K562 (cell line): ENCODE data around the gene PLA2G4A. TPM values are rescaled to one million over a fixed set of nuclear protein-coding genes. Genes with fewer than 3 reads are reported as not detected.

Experiments
- CEBPG ChIP-seq, 3 experiments: fragments of 200-800 bp in 1 of 3; sonication (Bioruptor generic) in 1 of 3; sonication (generic) in 1 of 3; formaldehyde crosslinking in 1 of 3; IDR thresholded peaks in 2 of 3; conservative IDR thresholded peaks in 1 of 3; 2 replicates each; pipeline versions ENCODE4 v1.6.1 to v1.8.0; 2016 to 2022; ENCODE audit warnings: missing compliant biosample characterization in 2 of 3, missing genetic modification characterization in 2 of 3, mild to moderate bottlenecking in 1 of 3, missing genetic modification reagents in 1 of 3
- JUNB ChIP-seq: fragments of 450-650 bp; formaldehyde crosslinking; conservative IDR thresholded peaks from 2 replicates; pipeline ENCODE4 v1.4.0; 2020; ENCODE audit warnings: mild to moderate bottlenecking
- KDM4B ChIP-seq, 2 experiments: fragments of 450-650 bp in 1 of 2; sonication (generic) in 1 of 2; IDR thresholded peaks; 2 replicates each; pipeline ENCODE4 v1.6.1; 2016 to 2017; ENCODE audit warnings: borderline replicate concordance in 2 of 2, antibody characterized with exemption in 1 of 2, low read depth in 1 of 2, mild to moderate bottlenecking in 1 of 2
- POLR3G ChIP-seq: IDR thresholded peaks from 2 replicates; pipeline ENCODE4 v1.6.1; 2011; ENCODE audit not compliant: insufficient read length, insufficient replicate concordance; ENCODE audit errors: extremely low read depth
- PTRF ChIP-seq: fragments of 450-650 bp; IDR thresholded peaks from 2 replicates; pipeline ENCODE4 v1.6.1; 2016; ENCODE audit warnings: mild to moderate bottlenecking, missing genetic modification characterization, missing compliant biosample characterization
- SUPT5H ChIP-seq: fragments of 450-650 bp; IDR thresholded peaks from 2 replicates; pipeline ENCODE4 v1.6.1; 2016
- ZNF165 ChIP-seq: fragments of 250-450 bp; sonication (Bioruptor Pico); IDR thresholded peaks from 2 replicates; pipeline ENCODE4 v1.4.0; 2020; ENCODE audit warnings: borderline replicate concordance
- ZNF239 ChIP-seq: fragments of 250-450 bp; sonication (Bioruptor Pico); IDR thresholded peaks from 2 replicates; pipeline ENCODE4 v1.4.0; 2020; ENCODE audit warnings: mild to moderate bottlenecking
- polyA plus RNA-seq, 8 experiments: library from polyadenylated mRNA; depleted of rRNA in 4 of 8; stranded (reverse) in 5 of 8; unstranded in 3 of 8; fragments of >200 nt; fragmentation: Nextera tagmentation in 2 of 8; fragmentation: Illumina TruSeq in 1 of 8; extraction: Ambion mirVana in 2 of 8; extraction: Trizol in 1 of 8; gene quantifications; 2 replicates each; pipeline versions ENCODE4 v1.2.1 to v1.2.3, GENCODE V29; 2011 to 2014; ENCODE audit warnings: inconsistent platforms in 1 of 8, missing spikeins in 1 of 8
- total RNA-seq, 7 experiments: library from RNA; depleted of rRNA in 6 of 7; stranded (reverse); fragments of >200 nt in 6 of 7; fragmentation: Illumina TruSeq in 2 of 7; extraction: Trizol in 2 of 7; gene quantifications; 2 replicates each; pipeline versions ENCODE4 v1.2.1 to v1.2.3, GENCODE V29; 2011 to 2021; ENCODE audit warnings: low replicate concordance in 1 of 7
- TF ChIP-seq, protein P1 (sequence below): sonication (generic); formaldehyde crosslinking; IDR thresholded peaks from 2 replicates; pipeline ENCODE4 v1.8.0; 2023; ENCODE audit warnings: mild to moderate bottlenecking, missing genetic modification reagents
- TF ChIP-seq, protein P2 (sequence below): fragments of 250-450 bp; sonication (Bioruptor Pico); IDR thresholded peaks from 2 replicates; pipeline ENCODE4 v1.9.0; 2021; ENCODE audit warnings: mild to moderate bottlenecking, inconsistent platforms

The PLA2G4A gene
- total and polyA plus RNA-seq, 9 of the 15 experiments (the other 6 are each of a cell fraction or from before 2014, with no cell fraction given) = 0.04 to 0.71 (median 0.22) TPM; not detected in 4

DNA sequence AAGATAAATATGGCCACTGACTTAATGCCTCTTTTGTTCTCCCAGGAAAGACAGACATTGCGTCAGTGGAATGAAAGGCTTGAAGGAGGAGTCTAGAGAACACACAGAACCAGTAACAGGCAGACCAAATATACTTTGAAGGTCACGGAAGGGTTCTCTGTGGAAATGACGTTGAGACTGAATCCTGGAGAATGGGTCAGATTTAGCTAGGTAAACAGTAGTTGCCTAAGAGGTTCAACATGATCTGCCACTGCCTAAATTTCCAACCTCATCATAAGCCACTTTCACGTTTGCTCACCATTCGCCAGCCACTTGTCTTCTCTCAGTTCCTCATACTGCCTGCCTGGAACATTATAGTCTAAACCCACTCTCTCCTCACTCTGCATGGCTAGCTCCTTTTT, 20.5 kb downstream of the PLA2G4A start (continued):
- TF ChIP-seq, protein P1, sequence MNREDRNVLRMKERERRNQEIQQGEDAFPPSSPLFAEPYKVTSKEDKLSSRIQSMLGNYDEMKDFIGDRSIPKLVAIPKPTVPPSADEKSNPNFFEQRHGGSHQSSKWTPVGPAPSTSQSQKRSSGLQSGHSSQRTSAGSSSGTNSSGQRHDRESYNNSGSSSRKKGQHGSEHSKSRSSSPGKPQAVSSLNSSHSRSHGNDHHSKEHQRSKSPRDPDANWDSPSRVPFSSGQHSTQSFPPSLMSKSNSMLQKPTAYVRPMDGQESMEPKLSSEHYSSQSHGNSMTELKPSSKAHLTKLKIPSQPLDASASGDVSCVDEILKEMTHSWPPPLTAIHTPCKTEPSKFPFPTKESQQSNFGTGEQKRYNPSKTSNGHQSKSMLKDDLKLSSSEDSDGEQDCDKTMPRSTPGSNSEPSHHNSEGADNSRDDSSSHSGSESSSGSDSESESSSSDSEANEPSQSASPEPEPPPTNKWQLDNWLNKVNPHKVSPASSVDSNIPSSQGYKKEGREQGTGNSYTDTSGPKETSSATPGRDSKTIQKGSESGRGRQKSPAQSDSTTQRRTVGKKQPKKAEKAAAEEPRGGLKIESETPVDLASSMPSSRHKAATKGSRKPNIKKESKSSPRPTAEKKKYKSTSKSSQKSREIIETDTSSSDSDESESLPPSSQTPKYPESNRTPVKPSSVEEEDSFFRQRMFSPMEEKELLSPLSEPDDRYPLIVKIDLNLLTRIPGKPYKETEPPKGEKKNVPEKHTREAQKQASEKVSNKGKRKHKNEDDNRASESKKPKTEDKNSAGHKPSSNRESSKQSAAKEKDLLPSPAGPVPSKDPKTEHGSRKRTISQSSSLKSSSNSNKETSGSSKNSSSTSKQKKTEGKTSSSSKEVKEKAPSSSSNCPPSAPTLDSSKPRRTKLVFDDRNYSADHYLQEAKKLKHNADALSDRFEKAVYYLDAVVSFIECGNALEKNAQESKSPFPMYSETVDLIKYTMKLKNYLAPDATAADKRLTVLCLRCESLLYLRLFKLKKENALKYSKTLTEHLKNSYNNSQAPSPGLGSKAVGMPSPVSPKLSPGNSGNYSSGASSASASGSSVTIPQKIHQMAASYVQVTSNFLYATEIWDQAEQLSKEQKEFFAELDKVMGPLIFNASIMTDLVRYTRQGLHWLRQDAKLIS (CRISPR knock-in tag) = no peak
- no peak for TF ChIP-seq ZNF239
- no peak for TF ChIP-seq ZNF165
- TF ChIP-seq, protein P2, sequence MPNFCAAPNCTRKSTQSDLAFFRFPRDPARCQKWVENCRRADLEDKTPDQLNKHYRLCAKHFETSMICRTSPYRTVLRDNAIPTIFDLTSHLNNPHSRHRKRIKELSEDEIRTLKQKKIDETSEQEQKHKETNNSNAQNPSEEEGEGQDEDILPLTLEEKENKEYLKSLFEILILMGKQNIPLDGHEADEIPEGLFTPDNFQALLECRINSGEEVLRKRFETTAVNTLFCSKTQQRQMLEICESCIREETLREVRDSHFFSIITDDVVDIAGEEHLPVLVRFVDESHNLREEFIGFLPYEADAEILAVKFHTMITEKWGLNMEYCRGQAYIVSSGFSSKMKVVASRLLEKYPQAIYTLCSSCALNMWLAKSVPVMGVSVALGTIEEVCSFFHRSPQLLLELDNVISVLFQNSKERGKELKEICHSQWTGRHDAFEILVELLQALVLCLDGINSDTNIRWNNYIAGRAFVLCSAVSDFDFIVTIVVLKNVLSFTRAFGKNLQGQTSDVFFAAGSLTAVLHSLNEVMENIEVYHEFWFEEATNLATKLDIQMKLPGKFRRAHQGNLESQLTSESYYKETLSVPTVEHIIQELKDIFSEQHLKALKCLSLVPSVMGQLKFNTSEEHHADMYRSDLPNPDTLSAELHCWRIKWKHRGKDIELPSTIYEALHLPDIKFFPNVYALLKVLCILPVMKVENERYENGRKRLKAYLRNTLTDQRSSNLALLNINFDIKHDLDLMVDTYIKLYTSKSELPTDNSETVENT (CRISPR knock-in tag) = no peak
- TF ChIP-seq SUPT5H = no peak
- TF ChIP-seq CEBPG (CRISPR knock-in tag; IDR thresholded peaks at IDR 0.05) = no peak
- no peak for TF ChIP-seq CEBPG (tag; conservative IDR thresholded peaks at IDR 0.05 in 1 of 2, IDR thresholded peaks at IDR 0.05 in 1 of 2)
- TF ChIP-seq POLR3G = no peak
- TF ChIP-seq KDM4B (IDR thresholded peaks at IDR 0.05; ENCODE audit: borderline replicate concordance in 2 of 2, low read depth in 1 of 2) = no peak
- TF ChIP-seq PTRF (tag) = no peak
- TF ChIP-seq JUNB = no peak
